Stimulated activated CD8-positive, alpha-beta memory T cell treated with anti-CD3 and anti-CD28 coated beads, Interleukin-4, amount 100 ng/mL, for 4 hours (primary cell): ENCODE results near the gene NEU2.
"Not testable (repeated sequence)": the region's sequence is repeated elsewhere in the genome, so short reads cannot be mapped to it uniquely, and the experiment has no call there.

Source experiments
- DNase-seq, 2 donors: peaks; one replicate each; pipeline ENCODE4 v3.0.0-alpha.2; 2020; ENCODE audit warnings: low read depth in 2 of 2, low spot score in 1 of 2

NEU2 gene

DNA sequence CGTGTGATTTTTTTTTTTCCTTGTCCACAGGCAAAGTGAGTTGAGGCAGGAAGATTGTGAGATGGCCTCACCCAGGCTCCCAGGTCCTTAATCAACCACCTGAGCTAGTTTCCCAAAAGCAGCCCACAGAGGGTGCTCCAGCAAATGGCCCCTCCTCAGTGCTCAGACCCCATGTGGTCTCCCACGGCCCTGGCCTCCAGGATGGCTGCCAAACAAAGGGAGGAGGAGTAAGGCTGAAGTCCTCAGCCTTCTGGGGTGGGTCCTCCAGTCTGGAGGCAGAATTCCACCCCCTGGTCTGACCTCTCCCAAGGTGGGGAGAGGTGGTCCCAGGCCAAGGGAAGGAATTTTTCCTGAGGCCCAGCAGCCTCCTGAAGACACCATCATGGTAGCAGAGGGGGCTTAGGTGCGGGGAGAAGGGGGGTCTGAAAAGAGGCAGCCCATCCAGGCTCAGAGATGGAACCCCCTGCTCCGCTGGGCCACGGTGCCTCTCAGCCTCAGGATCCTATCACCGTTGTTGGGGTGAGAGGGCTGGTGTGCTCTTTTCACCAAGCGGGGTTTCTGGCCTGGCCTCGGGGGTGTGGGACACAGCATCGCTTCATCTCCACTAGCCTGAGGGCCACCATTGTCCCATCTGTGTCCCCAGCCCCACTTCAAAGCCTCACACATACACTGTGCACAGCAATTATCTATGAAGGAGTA, 21.8 kb upstream of the NEU2 start:
- no peak for DNase-seq

GRCh38 chr2:233011268-233011650, 21.2 kb upstream of the NEU2 start:
- DNase-seq = no peak

- no peak for DNase-seq
Observed at GRCh38 chr2:233011702-233012131, 20.8 kb upstream of the NEU2 start.

GRCh38 chr2:233012301-233012971, 20.0 kb upstream of the NEU2 start:
- DNase-seq = no peak

- DNase-seq = no peak
Observed at GRCh38 chr2:233013027-233013461, 19.4 kb upstream of the NEU2 start, which contains the start of gene NGEF. NGEF (minus strand) TSS chr2:233013256; CDS start chr2:232974890, 38,366 bp downstream.

DNA sequence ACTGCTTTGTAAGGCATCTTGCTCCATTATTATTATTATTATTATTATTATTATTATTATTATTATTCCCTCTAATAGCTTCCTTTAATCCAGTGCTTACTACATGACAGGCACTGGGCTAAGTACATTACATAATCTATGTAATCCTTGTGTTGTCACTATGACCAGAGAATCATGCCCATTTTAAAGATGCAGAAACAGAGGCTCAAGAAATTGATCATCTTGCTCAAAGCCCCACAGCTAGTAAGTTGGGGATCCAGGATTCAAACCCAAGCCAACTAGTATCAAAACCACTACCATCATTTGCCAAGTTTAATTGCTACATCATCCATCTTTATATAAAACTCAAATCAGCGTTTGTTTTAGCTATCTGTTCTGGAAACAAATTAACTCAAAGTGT, 18.8 kb upstream of the NEU2 start:
- DNase-seq = no peak

- DNase-seq = no peak
Observed at GRCh38 chr2:233015019-233015645, 17.3 kb upstream of the NEU2 start.

DNA sequence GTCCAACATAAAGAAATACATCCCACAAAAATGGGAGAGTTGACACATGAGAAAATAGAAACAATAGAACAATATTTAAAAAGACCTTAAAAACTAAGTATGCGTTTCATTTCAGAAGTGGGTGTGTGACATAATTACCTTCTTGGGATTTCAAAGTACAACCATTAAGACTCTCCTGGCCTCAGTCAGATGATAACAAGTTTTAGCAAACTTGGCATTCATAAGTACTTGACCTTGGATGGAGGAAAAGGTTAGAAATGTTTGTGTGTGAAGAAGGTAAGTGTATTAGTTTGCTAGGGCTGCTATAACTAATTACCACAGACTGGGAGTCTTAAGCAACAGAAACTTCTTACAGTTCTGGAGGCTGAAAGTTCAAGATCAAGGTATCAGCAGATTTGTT, 14.5 kb upstream of the NEU2 start:
- DNase-seq = no peak

GRCh38 chr2:233019610-233020009, 12.9 kb upstream of the NEU2 start:
- not testable (repeated sequence) for DNase-seq

DNA sequence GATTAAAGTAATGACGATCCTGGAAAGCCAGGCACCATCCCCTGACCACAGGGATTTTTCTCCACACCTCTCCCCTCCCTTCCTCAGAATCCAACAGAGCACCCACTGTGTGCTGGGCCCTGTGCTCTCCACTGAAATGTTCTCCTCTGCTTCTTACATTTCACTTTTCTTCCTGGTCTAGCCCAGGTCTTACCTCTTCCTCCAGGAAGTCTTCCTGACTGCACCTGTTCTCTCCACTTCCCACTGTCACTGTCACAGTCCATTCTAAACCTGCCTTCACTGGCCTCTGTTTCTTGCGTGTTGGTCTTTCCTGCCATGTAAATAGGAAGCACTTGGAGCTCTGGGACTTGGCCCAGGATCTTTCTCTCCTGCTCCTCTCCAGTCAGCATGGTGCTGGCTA, 12.0 kb upstream of the NEU2 start:
- DNase-seq = no peak

DNA sequence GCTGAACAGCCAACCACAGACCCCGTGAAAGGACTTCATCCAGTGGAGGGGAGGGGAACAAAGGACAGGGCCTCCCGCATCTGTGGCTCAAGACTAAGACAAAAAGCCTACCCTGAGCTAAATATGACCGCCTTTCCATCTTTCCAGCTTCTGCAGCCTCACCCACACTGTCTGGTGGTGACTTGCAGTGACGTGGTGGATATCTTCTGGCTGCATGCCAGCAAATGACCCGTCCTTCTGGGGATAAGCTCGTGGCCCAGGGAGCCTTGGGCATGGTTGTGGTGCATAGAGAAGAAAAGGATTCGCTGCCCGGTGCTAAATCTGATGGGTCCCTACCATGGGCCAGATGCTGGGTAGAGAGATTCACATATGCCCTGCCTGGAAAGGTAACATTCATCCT, 10.7 kb upstream of the NEU2 start:
- no peak for DNase-seq

DNA sequence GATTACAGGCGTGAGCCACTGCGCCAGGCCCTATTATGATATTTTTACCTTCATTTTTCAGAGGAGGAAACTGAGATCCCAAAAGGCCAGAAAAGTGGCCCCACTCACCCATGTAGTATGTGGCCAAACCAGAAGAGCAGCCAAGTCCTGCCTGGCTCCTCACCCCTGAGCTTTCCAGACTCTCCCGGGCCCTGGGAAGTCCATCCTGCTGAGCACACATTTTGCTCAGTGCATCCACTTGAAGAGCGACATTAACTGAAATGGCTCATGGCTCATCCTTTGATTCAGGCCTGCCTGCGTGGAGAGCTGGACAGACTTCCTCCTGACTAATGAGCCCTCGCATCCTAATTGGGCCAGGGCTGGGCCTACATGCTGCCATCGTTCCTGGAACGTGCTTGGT, 9.9 kb upstream of the NEU2 start:
- DNase-seq = no peak

DNA sequence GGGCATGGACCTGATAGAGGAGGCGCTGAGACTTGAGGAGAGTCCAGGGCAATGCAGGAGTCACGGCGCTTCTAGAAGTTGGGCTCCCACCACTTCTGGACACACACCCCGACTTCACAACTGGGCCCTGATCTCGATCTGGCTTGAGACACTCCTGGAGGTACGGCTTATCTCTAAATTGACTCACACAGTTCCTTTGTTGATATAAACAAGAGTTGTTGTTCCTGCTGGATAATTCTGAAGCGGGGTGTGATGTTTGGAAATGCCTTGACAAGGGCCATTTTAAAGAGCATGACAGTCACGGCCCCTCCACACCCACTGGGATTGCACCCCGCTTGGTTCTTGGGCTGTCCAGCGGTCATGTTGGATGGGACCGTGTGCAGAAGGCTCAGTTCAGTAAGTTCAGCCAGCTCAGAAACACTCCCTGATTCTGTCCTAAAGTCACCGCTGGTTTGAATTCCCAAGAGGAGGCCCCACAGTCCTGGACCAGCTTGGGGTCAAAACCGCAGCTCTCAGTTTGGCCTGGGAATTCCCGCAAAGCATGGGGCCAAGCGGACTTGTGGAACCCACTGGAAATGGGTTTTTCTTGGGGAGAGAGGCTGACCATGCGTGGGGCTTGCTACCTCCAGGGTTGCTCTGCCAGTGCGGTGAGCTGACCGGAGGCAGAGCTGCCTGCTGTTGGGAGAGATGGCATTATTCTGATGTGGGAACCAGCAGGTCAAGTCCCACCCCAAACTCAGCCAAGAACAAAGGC, 9.3 kb upstream of the NEU2 start:
- DNase-seq = no peak

DNA sequence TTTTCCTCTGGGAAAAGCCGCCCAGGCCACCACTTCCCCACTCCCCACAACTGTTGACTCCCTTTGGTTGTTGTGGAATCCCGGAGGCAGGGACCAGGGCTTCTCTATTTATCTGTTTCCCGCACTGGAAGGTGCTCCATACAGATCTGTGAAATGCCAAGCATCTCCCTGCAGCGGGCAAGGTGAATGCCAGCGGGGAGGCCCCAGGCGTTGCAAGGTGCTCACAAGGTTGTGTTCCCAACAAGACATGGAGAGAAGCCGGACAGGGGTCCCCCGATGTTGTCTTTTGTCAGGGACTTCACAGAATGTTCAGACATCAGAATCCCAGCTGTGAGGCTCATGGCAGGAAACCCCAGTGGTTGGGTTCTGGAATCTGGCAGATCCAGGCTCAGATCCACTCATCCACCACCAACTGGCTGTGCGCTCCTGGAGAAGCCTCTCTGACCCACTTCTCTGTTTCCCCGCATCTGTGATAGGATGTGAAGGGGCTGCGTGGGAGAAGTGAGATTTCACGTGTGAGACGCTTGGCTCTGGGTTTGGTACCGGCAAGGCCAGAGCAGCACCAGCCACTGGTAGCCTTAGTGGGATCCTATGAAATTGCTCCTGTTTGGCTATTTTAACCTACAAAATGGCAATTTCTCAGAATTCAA, 8.6 kb upstream of the NEU2 start:
- no peak for DNase-seq

- DNase-seq = no peak
Observed at GRCh38 chr2:233025706-233026105, 6.8 kb upstream of the NEU2 start.

GRCh38 chr2:233026198-233026813, 6.2 kb upstream of the NEU2 start:
- DNase-seq = no peak

- DNase-seq = no peak
Observed at GRCh38 chr2:233029321-233029720, 3.2 kb upstream of the NEU2 start.

GRCh38 chr2:233031556-233032500, 644 bp upstream of the NEU2 start:
- no peak for DNase-seq

GRCh38 chr2:233033672-233034071, 1.2 kb downstream of the NEU2 start:
- no peak for DNase-seq
